Keratinocyte (primary cell): ENCODE data around the gene ATG10. TPM values are rescaled to one million over a fixed set of nuclear protein-coding genes. Genes with fewer than 3 reads are reported as not detected.

Source experiments
- DNase-seq: peaks from one replicate; pipeline ENCODE4 v3.0.0-alpha.2; 2011; ENCODE audit warnings: low read depth, missing footprints, low spot score
- FAIRE-seq: peaks from 2 replicates; lab custom pipeline; 2011; peaks lifted over from hg19 to GRCh38; lab: Jason Lieb, UNC
- H2AFZ ChIP-seq: 2 replicates; pipeline ENCODE4 v1.6.0; 2012; ENCODE audit warnings: low read length, control low read depth, inconsistent platforms; ENCODE audit not compliant: control insufficient read depth
- H3K27ac ChIP-seq: 2 replicates; pipeline ENCODE4 v1.5.1; 2011; ENCODE audit warnings: low read length; ENCODE audit not compliant: control insufficient read depth, insufficient read depth
- H3K27me3 ChIP-seq: 3 replicates; pipeline ENCODE4 v1.6.0; 2011; ENCODE audit warnings: low read length; ENCODE audit not compliant: control insufficient read depth, insufficient read depth; ENCODE audit errors: extremely low read depth
- H3K36me3 ChIP-seq, 2 experiments: 2 replicates in 1 of 2; 3 replicates in 1 of 2; pipeline ENCODE4 v1.5.1; 2011; ENCODE audit warnings: low read length in 2 of 2, mild to moderate bottlenecking in 1 of 2; ENCODE audit not compliant: control insufficient read depth in 2 of 2, insufficient read depth in 2 of 2; ENCODE audit errors: extremely low read depth in 1 of 2
- H3K4me1 ChIP-seq: 3 replicates; pipeline ENCODE4 v1.5.1; 2011; ENCODE audit warnings: low read length; ENCODE audit not compliant: control insufficient read depth, insufficient read depth; ENCODE audit errors: extremely low read depth
- H3K4me2 ChIP-seq: 3 replicates; pipeline ENCODE4 v1.6.0; 2011; ENCODE audit warnings: low read depth, low read length; ENCODE audit not compliant: control insufficient read depth, insufficient read depth; ENCODE audit errors: extremely low read depth
- H3K4me3 ChIP-seq, 3 experiments: fragments of 200-600 bp in 1 of 3; sonication (generic) in 1 of 3; 2 replicates in 2 of 3; 3 replicates in 1 of 3; pipeline ENCODE4 v1.5.1; 2011 to 2016; ENCODE audit warnings: low read length in 3 of 3, mild to moderate bottlenecking in 3 of 3, control low read depth in 2 of 3, inconsistent platforms in 1 of 3, low read depth in 1 of 3, mixed read lengths in 1 of 3, mixed run types in 1 of 3, moderate library complexity in 1 of 3; ENCODE audit not compliant: control insufficient read depth in 2 of 3, insufficient read depth in 2 of 3; ENCODE audit errors: extremely low read depth in 1 of 3
- H3K79me2 ChIP-seq: 2 replicates; pipeline ENCODE4 v1.6.0; 2012; ENCODE audit warnings: low read length; ENCODE audit not compliant: control insufficient read depth, insufficient read depth
- H3K9ac ChIP-seq: 3 replicates; pipeline ENCODE4 v1.6.0; 2011; ENCODE audit warnings: low read length; ENCODE audit not compliant: control insufficient read depth, insufficient read depth; ENCODE audit errors: extremely low read depth
- H3K9me1 ChIP-seq: 3 replicates; pipeline ENCODE4 v1.6.0; 2011; ENCODE audit warnings: low read length; ENCODE audit not compliant: control insufficient read depth, insufficient read depth; ENCODE audit errors: extremely low read depth
- H3K9me3 ChIP-seq: 2 replicates; pipeline ENCODE4 v1.5.1; 2012; ENCODE audit warnings: low read depth, low read length; ENCODE audit not compliant: control insufficient read depth
- H4K20me1 ChIP-seq: 3 replicates; pipeline ENCODE4 v1.6.0; 2011; ENCODE audit warnings: low read length; ENCODE audit not compliant: control insufficient read depth, insufficient read depth; ENCODE audit errors: extremely low read depth
- CTCF ChIP-seq, 3 experiments: IDR thresholded peaks in 1 of 3; conservative IDR thresholded peaks in 1 of 3; optimal IDR thresholded peaks in 1 of 3; 2 replicates in 2 of 3; 3 replicates in 1 of 3; pipeline versions ENCODE3 to v1.5.1; 2011; ENCODE audit warnings: low read length in 3 of 3, mild to moderate bottlenecking in 3 of 3, moderate library complexity in 2 of 3, control low read depth in 1 of 3, inconsistent platforms in 1 of 3; ENCODE audit not compliant: insufficient read depth in 2 of 3; ENCODE audit errors: extremely low read depth in 1 of 3
- EZH2 ChIP-seq: IDR thresholded peaks from one replicate; pipeline ENCODE4 v1.6.1; 2012; ENCODE audit warnings: inconsistent platforms, mild to moderate bottlenecking, low read length, moderate library complexity
- dilution Hi-C: fragments of 300-500 bp; cut with MboI; formaldehyde crosslinking; loops from one replicate; pipeline ENCODE4 v1.7.0; 2020; ENCODE audit warnings: low sequenced_read_pairs; ENCODE audit not compliant: extremely low pct_ligation_motif_present
- polyA plus RNA-seq, 5 experiments: library from polyadenylated mRNA; depleted of rRNA in 3 of 5; stranded (reverse) in 3 of 5; stranded (forward) in 1 of 5; unstranded in 1 of 5; fragments of >200 nt; gene quantifications; 1 replicate in 1 of 5; 2 replicates in 3 of 5; 3 replicates in 1 of 5; pipeline versions ENCODE4 v1.2.1 to v1.2.3, GENCODE V29; 2011 to 2012; ENCODE audit warnings: missing spikeins in 2 of 5, low read depth in 1 of 5, low replicate concordance in 1 of 5

ATG10 gene
- polyA plus RNA-seq, 1 donor (not counting 4 experiments of a cell fraction or from before 2014, with no cell fraction given): 5.4 TPM

DNA sequence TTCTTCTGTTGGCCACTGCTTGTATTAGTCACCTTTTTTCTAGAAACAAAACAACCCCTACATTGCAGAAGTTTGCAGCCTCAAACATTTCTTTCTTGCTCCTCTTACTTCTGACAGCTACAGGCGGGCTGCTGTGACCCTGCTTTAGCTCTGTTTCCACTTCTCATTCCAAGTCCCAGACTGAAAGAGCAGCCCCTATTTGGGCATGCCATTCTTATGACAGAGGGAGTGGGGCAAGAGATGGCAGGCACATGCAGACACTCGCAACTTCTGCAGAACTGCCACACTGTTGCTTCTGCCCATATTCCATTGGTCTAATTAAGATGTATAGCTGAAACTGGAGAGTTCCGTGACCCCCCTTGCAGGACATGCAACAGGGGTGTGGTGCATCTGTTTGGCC, 325.9 kb downstream of the ATG10 start:
- H3K4me1 ChIP-seq: peaks cover 6% of the 10 kb centered on the region
- dilution Hi-C loops: no loop called here
- no peak overlapping the region for H3K9ac ChIP-seq
- no peaks in the 10 kb centered on the region for H4K20me1 ChIP-seq
- no peak overlapping the region for H2AFZ ChIP-seq
- H3K36me3 ChIP-seq: no peaks in the 10 kb centered on the region
- no peak for DNase-seq
- no peak overlapping the region for H3K4me3 ChIP-seq
- no peaks in the 10 kb centered on the region for H3K9me1 ChIP-seq
- no peaks in the 10 kb centered on the region for H3K27me3 ChIP-seq
- no peak overlapping the region for H3K4me2 ChIP-seq
- H3K9me3 ChIP-seq: no peaks in the 10 kb centered on the region
- no peaks in the 10 kb centered on the region for H3K79me2 ChIP-seq
- no peak overlapping the region for H3K27ac ChIP-seq
- TF ChIP-seq CTCF (optimal IDR thresholded peaks at IDR 0.05 in 1 of 3, IDR thresholded peaks at IDR 0.05 in 1 of 3, conservative IDR thresholded peaks at IDR 0.05 in 1 of 3; ENCODE audit: extremely low read depth in 1 of 3, insufficient read depth in 2 of 3, low read length in 3 of 3) (no peak), EZH2 (no peak)
- FAIRE-seq: no peak

DNA sequence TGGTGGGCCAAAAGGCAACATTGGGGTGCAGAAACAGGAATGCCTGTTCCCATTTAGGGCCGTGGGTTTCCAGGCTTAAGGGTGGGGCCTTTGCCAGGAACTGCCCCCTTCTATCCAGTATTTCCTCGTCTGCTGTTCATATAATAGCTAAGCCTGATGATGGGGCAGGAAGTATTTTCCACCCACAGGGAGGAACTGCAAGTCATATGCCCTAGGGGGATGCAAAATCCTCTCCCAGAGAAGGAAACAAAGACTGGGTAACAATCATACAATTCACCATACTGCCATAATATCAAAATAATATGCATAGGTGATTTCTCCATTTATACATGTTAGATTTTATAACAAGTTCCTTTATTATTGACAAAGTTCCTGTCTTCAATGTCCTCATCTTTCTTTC, 326.8 kb downstream of the ATG10 start:
- no peak overlapping the region for H3K9ac ChIP-seq
- no peaks in the 10 kb centered on the region for H3K27me3 ChIP-seq
- H4K20me1 ChIP-seq: no peaks in the 10 kb centered on the region
- TF ChIP-seq EZH2 (no peak), CTCF (optimal IDR thresholded peaks at IDR 0.05 in 1 of 3, IDR thresholded peaks at IDR 0.05 in 1 of 3, conservative IDR thresholded peaks at IDR 0.05 in 1 of 3; ENCODE audit: extremely low read depth in 1 of 3, insufficient read depth in 2 of 3, low read length in 3 of 3) (no peak)
- H3K4me3 ChIP-seq: no peak overlapping the region
- dilution Hi-C loops: no loop called here
- no peak overlapping the region for H2AFZ ChIP-seq
- no peak for DNase-seq
- H3K27ac ChIP-seq: no peak overlapping the region
- no peaks in the 10 kb centered on the region for H3K36me3 ChIP-seq
- peaks cover 6% of the 10 kb centered on the region for H3K4me1 ChIP-seq
- no peak for FAIRE-seq
- no peak overlapping the region for H3K4me2 ChIP-seq
- no peaks in the 10 kb centered on the region for H3K79me2 ChIP-seq
- no peaks in the 10 kb centered on the region for H3K9me3 ChIP-seq
- H3K9me1 ChIP-seq: no peaks in the 10 kb centered on the region
